Activated CD4-positive, alpha-beta T cell treated with anti-CD3 and anti-CD28 coated beads, Interleukin-2, amount 10 ng/mL, durations not matched to agents 7 days and 5 days (primary cell): ENCODE data around the gene KIAA0408. TPM values are rescaled to one million over a fixed set of nuclear protein-coding genes. Genes with fewer than 3 reads are reported as not detected.
"Not testable (repeated sequence)": the region's sequence is repeated elsewhere in the genome, so short reads cannot be mapped to it uniquely, and the experiment has no call there.

Experiments
- CTCF ChIA-PET: fragments of 350-600 bp; sonication (Branson Sonifier 250); formaldehyde crosslinking; loops from one replicate; lab custom pipeline; 2021; ENCODE audit warnings: antibody characterized with exemption; lab: Charles Lee
- POLR2A ChIA-PET: fragments of 350-600 bp; sonication (Branson Sonifier 250); formaldehyde crosslinking; loops from one replicate; lab custom pipeline; 2021; ENCODE audit warnings: antibody characterized with exemption; lab: Charles Lee
- DNase-seq: peaks from one replicate; pipeline ENCODE4 v3.0.0-alpha.2; 2020
- H3K27ac Mint-ChIP-seq: one replicate; pipeline ENCODE4 v1.8.0; 2021; ENCODE audit warnings: mild to moderate bottlenecking, moderate library complexity, mixed read lengths
- H3K27me3 Mint-ChIP-seq: one replicate; pipeline ENCODE4 v1.8.0; 2021; ENCODE audit warnings: mixed read lengths
- H3K36me3 Mint-ChIP-seq: one replicate; pipeline ENCODE4 v1.8.0; 2021; ENCODE audit warnings: low read depth, mixed read lengths
- H3K4me1 Mint-ChIP-seq: one replicate; pipeline ENCODE4 v1.8.0; 2021; ENCODE audit warnings: mixed read lengths
- H3K4me3 Mint-ChIP-seq: one replicate; pipeline ENCODE4 v1.8.0; 2021; ENCODE audit warnings: mild to moderate bottlenecking, moderate library complexity, mixed read lengths
- H3K9me3 Mint-ChIP-seq: one replicate; pipeline ENCODE4 v1.8.0; 2021; ENCODE audit warnings: mixed read lengths
- total RNA-seq, 2 experiments: library from RNA; stranded (reverse); gene quantifications; one replicate each; pipeline ENCODE4 v1.2.3, GENCODE V29; 2021

KIAA0408 gene
- total RNA-seq, 2 experiments from 2014 or later = 2.7 to 4.4 TPM

GRCh38 chr6:127434651-127435050 is 24.5 kb downstream of the KIAA0408 start:
- DNase-seq = no peak
- Mint-ChIP-seq H3K36me3 (no peaks in the 10 kb centered on the region), H3K9me3 (no peaks in the 10 kb centered on the region), H3K27me3 (peaks cover 8% of the 10 kb centered on the region), H3K4me3 (no peak overlapping the region), H3K4me1 (no peaks in the 10 kb centered on the region), H3K27ac (no peak overlapping the region)
- ChIA-PET POLR2A (no interaction called here), CTCF (no interaction called here)

GRCh38 chr6:127428562-127428961 is 30.6 kb downstream of the KIAA0408 start:
- H3K4me1 Mint-ChIP-seq, H3K9me3 Mint-ChIP-seq, H3K27me3 Mint-ChIP-seq, CTCF ChIA-PET, H3K27ac Mint-ChIP-seq, H3K36me3 Mint-ChIP-seq, POLR2A ChIA-PET, H3K4me3 Mint-ChIP-seq, DNase-seq: not testable (repeated sequence)

GRCh38 chr6:127423921-127424320 is 35.3 kb downstream of the KIAA0408 start:
- H3K4me1 Mint-ChIP-seq = peaks cover 12% of the 10 kb centered on the region
- no peaks in the 10 kb centered on the region for H3K9me3 Mint-ChIP-seq
- H3K27ac Mint-ChIP-seq = no peak overlapping the region
- H3K4me3 Mint-ChIP-seq = no peak overlapping the region
- DNase-seq = no peak
- ChIA-PET POLR2A (no interaction called here), CTCF (no interaction called here)
- no peaks in the 10 kb centered on the region for H3K27me3 Mint-ChIP-seq
- no peaks in the 10 kb centered on the region for H3K36me3 Mint-ChIP-seq

- POLR2A ChIA-PET, H3K36me3 Mint-ChIP-seq, DNase-seq, H3K9me3 Mint-ChIP-seq, H3K4me3 Mint-ChIP-seq, H3K27ac Mint-ChIP-seq, H3K27me3 Mint-ChIP-seq: not testable (repeated sequence)
- CTCF ChIA-PET = interaction anchor here (1.0 to 1.5 kb wide), 3 partner anchors 62 to 233 kb away, joined by 3 to 9 read pairs (median 3); no protein-coding TSS in a partner anchor
- H3K4me1 Mint-ChIP-seq = peaks cover 12% of the 10 kb centered on the region
Observed at GRCh38 chr6:127421164-127421563, 38.0 kb downstream of the KIAA0408 start.

GRCh38 chr6:127420556-127420955 is 38.6 kb downstream of the KIAA0408 start:
- Mint-ChIP-seq H3K36me3 (no peaks in the 10 kb centered on the region), H3K27me3 (no peaks in the 10 kb centered on the region), H3K4me1 (peaks cover 12% of the 10 kb centered on the region), H3K9me3 (no peaks in the 10 kb centered on the region), H3K4me3 (no peak overlapping the region), H3K27ac (no peak overlapping the region)
- ChIA-PET POLR2A (interaction anchor here (0.6 kb wide), 1 partner anchor 77 kb away, joined by 4 read pairs; the partner anchor contains the start of gene ECHDC1), CTCF (interaction anchor here (1.0 to 1.5 kb wide), 3 partner anchors 63 to 233 kb away, joined by 3 to 9 read pairs (median 3); no protein-coding TSS in a partner anchor)
- peak; percentile 78 for DNase-seq

- no peak for DNase-seq
- H3K27ac Mint-ChIP-seq = no peak overlapping the region
- H3K27me3 Mint-ChIP-seq = no peaks in the 10 kb centered on the region
- no peaks in the 10 kb centered on the region for H3K36me3 Mint-ChIP-seq
- POLR2A ChIA-PET = no interaction called here
- no peak overlapping the region for H3K4me3 Mint-ChIP-seq
- no peaks in the 10 kb centered on the region for H3K9me3 Mint-ChIP-seq
- no peaks in the 10 kb centered on the region for H3K4me1 Mint-ChIP-seq
- CTCF ChIA-PET = no interaction called here
Observed at GRCh38 chr6:127415096-127415495, 44.1 kb downstream of the KIAA0408 start.

GRCh38 chr6:127413123-127413522 is 46.1 kb downstream of the KIAA0408 start:
- CTCF ChIA-PET, H3K36me3 Mint-ChIP-seq, H3K9me3 Mint-ChIP-seq, DNase-seq, H3K27ac Mint-ChIP-seq, POLR2A ChIA-PET, H3K4me1 Mint-ChIP-seq, H3K4me3 Mint-ChIP-seq, H3K27me3 Mint-ChIP-seq: not testable (repeated sequence)

- DNase-seq, POLR2A ChIA-PET, H3K9me3 Mint-ChIP-seq, CTCF ChIA-PET, H3K4me3 Mint-ChIP-seq, H3K27me3 Mint-ChIP-seq, H3K36me3 Mint-ChIP-seq, H3K4me1 Mint-ChIP-seq, H3K27ac Mint-ChIP-seq: not testable (repeated sequence)
Observed at GRCh38 chr6:127412016-127412415, 47.2 kb downstream of the KIAA0408 start.

Other genes with a start within 250 kb of the KIAA0408 start
- 10 to 100 TPM; 22.4 to 25.8 TPM for gene RNF146, start 192.5 kb downstream of the KIAA0408 start, total RNA-seq
- 10 to 100 TPM; 31.1 to 38.5 TPM for gene ECHDC1, start 115.8 kb downstream of the KIAA0408 start, total RNA-seq
- gene C6orf58, start 117.8 kb upstream of the KIAA0408 start, total RNA-seq = not detected